ENCODE measurements around the gene ACO1. TPM values are rescaled to one million over a fixed set of nuclear protein-coding genes. Genes with fewer than 3 reads are reported as not detected.

ACO1 gene
- total RNA-seq, 1 donor from 2014 or later: 59.5 TPM

DNA sequence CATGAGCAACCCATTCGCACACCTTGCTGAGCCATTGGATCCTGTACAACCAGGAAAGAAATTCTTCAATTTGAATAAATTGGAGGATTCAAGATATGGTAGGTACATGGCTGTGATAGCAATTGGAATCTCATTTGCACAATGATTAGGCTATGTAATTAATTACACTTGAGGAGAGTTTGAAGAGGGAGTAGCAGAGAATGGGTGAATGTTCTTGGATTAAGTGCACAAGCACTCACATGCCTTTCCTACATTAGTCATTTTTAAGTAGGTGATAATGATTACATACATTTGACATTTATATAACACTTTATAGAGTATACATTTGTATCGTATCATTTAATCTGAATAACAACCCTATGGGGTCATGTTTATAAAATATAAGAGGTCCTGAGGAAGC, 21.1 kb downstream of the ACO1 start:
- no peak for ATAC-seq
- intact Hi-C loops (cut with DNase I): no loop called here
- DNase-seq (ENCODE audit: missing footprints): no peak

DNA sequence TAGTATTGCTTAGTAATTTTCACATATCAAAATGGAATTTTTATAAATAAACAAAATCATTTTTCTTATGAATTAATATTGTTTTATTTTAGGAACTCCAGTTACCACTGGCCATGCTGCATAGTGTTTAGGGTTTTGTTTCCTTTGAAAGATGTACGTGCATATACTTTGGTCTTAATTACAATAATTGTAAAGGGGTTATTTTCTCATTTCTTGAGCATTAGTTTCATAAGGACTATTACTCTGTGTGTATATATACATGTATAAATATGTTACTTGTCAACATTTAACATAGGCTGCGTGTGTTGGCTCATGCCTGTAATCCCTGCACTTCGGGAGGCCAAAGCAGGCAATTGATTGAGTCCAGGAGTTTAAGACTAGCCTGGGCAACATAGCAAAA, 21.6 kb downstream of the ACO1 start:
- no peak for ATAC-seq
- no peak for DNase-seq (ENCODE audit: missing footprints)
- intact Hi-C loops (cut with DNase I): no loop called here

DNA sequence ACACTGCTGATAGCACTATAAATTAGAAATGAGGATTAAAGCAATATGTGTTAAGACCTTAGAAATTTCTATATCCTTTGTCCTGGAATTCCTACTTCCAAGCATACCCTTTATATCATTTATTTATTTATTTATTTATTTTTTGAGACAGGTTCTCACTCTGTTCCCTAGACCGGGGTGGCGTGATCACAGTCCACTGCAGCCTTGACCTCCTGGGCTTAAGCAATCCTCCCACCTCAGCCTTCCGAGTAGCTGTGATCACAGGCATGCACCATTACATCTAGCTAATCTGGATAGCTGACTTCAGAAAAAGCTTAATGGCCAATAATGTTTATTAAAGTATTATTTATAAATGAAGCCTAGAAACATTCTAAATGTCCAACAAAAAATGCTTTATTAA, 27.3 kb downstream of the ACO1 start:
- DNase-seq (ENCODE audit: missing footprints): no peak
- ATAC-seq: no peak
- intact Hi-C loops (cut with DNase I): no loop called here

DNA sequence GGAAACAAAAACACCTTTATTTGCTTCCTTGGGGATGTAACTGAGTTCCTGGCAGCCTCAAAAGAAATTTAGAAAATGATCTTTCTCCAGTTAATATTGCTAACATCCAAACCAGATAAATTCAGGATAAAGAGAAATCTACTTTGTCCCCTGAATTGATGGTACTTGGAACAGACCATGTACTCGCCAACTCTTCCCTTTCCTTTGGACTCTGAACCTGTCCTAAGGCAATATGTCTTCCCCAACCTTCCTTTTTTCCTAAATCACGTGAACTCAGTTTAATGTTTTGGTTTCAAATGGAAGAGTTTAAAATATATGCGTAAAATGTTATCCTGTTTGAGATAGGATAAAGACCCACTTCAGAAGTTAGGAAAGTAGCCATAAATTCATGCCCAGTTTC, 28.0 kb downstream of the ACO1 start:
- ATAC-seq (no peak), DNase-seq (ENCODE audit: missing footprints) (no peak)
- intact Hi-C loops (cut with DNase I): no loop called here

DNA sequence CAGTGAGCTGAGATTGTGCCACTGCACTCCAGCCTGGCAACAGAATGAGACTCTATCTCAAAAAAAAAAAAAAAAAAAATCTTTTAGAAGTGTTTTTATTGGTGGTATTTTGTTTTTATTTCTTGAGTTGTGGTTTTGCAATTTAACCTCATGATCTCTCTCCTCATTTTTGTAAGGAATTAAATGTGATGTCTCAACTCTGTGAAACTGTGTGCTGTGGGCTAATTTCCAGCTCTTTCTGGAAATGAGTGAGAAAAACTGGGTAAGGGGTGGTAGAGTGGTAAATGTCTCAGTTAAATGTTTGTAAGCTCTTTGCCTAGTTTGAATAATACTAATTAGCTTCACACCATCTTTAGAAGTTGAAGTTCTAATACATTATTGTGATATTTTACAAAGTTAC, 29.0 kb downstream of the ACO1 start:
- intact Hi-C loops (cut with DNase I): no loop called here
- ATAC-seq (no peak), DNase-seq (ENCODE audit: missing footprints) (no peak)

DNA sequence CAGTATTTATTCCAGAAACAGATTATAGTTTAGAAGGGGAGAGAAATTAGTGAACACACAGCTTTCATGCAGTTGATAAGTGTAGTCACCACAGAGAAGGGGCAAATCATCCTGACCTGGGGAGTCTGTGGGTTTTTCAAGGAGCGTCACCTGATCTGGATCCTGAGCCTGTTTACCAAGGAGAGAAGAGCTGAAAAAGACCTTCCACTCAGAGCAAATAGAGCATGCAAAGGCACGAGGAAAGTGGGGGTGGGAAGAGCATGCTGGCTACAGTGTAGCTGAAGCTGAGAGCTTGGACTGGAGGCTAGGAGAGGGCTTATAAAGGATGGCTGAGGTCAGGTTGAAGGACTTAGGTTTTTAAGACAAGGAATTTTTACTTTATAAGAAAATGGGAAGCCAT, 30.4 kb downstream of the ACO1 start:
- intact Hi-C loops (cut with DNase I): no loop called here
- ATAC-seq (no peak), DNase-seq (ENCODE audit: missing footprints) (no peak)

DNA sequence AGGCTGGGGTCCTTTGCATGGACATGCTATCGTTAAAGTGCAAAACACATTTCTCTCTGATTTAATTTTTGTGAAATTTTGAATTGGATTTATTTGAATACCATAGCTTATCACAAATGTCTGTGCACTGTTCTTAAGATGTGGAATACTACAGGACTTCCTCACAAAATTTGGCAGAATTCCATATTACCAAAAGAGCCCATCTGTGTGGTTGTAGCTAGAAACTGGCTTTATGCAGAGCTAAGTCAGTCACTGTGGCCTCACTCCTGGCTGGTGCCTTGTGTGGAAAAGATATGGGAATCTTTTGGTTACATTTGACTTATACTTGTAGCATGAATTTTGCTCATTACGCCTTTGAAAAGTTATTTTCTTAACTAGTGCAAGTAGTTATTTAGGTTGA, 35.5 kb downstream of the ACO1 start:
- intact Hi-C loops (cut with DNase I): no loop called here
- no peak for ATAC-seq
- no peak for DNase-seq (ENCODE audit: missing footprints)

DNA sequence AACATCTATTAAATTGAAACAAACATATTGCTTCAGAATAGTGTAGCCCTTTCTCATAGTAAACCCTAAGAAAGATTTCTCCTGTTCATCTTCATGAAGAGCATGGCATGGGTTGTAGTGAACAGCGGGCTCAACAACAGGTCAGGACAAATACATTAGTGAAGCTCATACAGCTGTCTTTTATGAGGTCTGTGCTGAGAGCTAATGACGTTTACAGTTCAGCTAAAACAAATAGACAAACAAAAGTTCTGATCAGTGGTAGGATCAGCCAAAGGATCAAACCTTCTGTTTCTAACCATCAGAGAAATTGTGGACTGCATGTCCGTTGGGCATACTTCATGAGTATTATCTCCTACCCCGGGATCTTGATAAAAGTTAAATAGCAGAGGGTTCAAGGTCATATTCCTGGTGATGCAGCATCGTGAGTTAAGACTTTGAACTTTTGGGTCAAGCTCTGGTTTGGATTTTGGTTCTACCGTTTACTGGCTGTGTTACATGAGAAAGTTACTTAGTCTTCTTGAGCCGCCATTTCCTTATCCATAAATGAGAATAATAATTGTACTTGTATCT, 37.9 kb downstream of the ACO1 start:
- ATAC-seq (no peak), DNase-seq (ENCODE audit: missing footprints) (no peak)
- intact Hi-C loops (cut with DNase I): no loop called here

DNA sequence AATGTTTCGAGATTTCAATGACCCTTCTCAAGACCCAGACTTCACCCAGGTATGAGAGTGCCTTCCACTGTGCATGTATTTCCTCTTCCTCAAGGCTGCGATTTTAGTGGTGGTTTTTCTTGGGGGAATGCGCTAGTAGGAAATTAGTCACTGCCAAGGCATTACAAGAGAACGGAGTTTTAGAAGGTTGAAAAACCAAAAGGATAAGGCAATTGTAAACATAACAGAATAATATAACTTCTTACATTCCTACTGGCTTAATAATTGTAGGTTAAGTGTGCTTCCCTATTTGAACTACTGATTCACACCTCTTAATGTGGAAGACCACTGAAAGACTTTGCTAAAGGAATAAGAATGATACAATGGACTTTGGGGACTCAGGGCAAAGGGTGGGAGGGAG, 38.9 kb downstream of the ACO1 start:
- DNase-seq (ENCODE audit: missing footprints) (no peak), ATAC-seq (no peak)
- intact Hi-C loops (cut with DNase I): no loop called here

DNA sequence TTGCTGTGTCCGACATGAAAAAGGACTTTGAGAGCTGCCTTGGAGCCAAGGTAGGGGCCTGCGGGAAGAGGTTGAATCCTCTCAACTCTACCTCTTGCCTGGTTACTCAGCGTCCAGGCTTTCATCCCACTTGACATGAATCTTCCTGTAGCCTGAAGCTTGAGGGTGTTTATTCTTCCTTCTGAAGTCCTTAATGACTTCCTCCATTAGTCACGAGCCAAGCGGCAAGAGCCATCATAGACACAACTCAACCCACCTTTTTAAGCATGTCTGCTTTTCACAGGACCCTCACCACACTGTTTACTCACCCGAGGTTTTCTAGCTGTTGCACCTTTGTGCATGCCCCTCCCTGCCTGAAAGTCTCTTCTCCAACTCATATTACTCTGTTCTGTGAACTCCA, 40.2 kb downstream of the ACO1 start:
- intact Hi-C loops (cut with DNase I): no loop called here
- DNase-seq (ENCODE audit: missing footprints) (no peak), ATAC-seq (no peak)

DNA sequence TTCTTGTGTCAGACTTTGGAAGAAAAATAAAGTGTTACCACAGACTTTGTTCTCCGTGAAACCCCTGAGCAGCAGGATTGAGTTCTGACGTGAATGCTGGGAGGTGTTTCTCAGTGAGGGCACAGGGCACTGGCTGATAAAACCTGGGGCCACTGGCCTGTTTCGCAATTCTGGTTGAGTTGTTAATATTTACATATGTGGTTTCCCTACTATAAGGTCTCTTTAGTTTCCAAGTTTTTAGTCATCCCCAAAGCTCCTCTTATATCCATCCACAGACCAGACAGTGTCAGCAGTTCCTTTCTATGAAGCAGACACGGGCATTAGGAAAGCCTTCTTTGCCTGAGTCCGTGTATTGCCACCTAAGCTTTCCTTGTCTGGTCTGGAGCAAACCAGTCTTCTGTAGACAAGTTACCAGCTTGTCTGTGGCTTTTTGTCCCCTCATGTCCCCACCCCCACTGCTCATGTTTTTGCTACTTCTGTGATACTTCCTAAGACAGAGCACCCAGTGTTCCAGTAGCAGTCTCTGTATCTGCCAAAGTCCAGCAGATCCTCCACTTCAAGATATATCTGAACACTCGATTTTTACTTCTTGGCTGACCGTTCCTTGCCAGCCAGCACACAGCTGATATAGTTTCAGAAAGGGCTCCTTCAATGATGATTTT, 42.0 kb downstream of the ACO1 start:
- intact Hi-C loops (cut with DNase I): no loop called here
- ATAC-seq (no peak), DNase-seq (ENCODE audit: missing footprints) (no peak)

DNA sequence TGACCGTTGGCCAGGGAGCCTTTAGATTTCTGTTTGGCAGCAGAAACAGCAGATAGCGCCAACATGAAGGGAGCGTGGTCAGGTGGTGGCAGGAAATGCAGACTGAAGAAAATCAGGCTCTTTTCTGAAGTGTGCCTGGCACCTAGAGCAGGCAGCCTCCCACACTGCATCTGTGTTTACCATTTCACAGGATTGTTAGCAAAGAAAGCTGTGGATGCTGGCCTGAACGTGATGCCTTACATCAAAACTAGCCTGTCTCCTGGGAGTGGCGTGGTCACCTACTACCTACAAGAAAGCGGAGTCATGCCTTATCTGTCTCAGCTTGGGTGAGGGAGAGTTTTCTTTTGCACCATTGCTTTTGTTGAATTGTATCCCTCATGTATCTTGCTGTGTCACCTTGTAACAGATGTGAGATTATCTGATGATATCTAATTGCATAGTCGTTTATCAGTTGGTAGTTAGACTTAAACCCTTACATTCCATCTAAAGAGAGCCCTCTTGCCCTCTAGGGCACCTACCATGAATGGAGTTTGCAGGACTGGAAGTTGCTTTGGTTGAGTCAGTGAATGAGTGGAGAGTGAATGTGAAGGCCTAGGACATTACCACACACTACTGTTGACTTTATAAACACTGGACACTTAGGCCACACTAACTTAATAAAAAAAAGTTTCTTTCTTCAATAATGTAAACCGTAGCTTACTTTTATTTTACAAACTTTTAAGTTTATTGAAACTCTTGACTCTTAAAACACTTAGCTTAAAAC, 42.8 kb downstream of the ACO1 start:
- intact Hi-C loops (cut with DNase I): no loop called here
- ATAC-seq (no peak), DNase-seq (ENCODE audit: missing footprints) (no peak)

DNA sequence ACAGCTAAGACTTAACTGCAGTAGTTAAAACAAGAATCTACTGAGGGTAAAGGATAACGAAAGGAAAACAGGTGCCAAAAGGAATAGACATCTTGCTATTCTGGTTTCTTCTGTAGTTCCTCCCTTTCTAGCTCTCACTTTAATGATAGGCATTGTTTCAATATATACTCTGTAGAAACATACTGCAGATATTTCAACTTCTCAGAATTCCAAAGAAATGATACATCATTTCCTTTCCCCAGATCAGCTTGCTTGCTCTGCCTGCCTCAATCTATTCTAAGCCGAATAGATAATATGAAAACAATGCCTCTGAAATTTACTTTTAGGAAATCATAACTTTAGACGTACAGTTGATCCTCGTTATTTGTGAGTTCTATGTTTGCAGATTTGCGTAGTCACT, 46.3 kb downstream of the ACO1 start:
- intact Hi-C loops (cut with DNase I): loop anchor here (10.0 kb wide), 1 partner anchor 94 kb away; the partner anchor contains the start of gene RIGI
- DNase-seq (ENCODE audit: missing footprints) (no peak), ATAC-seq (no peak)

DNA sequence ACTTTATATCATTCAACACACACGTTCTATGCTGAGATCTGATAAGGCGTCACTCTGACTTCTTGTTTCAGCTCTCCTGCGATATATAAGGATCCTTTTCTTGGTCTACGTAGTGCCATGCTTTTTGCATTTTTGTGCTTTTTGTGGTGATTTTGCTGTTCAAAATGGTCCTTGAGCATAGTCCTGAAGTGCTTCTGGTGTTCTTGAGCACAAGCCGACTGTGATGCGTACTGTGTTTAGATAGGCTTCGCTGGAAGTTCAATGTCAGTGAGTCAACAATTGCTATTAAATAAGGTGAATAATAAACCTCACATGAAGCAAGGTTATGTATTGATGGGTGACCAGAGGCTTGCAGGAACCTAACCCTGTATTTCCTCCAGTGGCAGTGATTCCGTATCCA, 46.8 kb downstream of the ACO1 start:
- no peak for DNase-seq (ENCODE audit: missing footprints)
- no peak for ATAC-seq
- intact Hi-C loops (cut with DNase I): loop anchor here (10.0 kb wide), 1 partner anchor 94 kb away; the partner anchor contains the start of gene RIGI

DNA sequence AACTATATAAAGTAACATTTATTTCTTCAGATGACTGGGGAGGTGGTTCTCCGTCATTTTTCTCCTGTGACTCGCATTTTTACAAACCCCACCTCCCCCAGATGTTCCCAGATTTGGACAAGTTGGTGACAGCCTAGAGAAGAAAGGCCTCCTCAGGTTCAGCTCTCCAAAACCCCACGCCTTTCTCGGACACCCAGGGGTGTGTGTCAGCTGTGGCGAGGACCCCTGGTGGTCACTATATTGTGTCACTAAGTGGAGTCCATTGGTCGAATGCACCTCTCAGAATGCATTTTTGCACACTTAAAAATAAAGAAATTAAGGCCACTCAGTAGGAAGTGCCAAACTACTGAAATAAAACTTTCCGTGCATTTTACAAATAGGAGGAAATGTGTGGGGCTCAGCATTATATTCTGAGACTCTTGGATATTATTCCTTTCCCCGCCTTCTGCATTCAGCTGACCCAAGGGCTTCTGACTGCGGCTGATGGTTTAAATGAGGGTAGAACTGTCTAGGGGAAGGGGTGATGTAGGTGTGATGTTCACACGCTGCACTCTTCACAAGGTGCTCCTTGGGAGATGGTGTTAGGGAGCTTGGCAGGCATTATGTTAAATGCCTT, 47.6 kb downstream of the ACO1 start:
- intact Hi-C loops (cut with DNase I): loop anchor here (1.0 to 10.0 kb wide), 3 partner anchors 47 to 93 kb away; partner anchors contain the start of genes ACO1 and RIGI
- ATAC-seq: no peak
- no peak for DNase-seq (ENCODE audit: missing footprints)

DNA sequence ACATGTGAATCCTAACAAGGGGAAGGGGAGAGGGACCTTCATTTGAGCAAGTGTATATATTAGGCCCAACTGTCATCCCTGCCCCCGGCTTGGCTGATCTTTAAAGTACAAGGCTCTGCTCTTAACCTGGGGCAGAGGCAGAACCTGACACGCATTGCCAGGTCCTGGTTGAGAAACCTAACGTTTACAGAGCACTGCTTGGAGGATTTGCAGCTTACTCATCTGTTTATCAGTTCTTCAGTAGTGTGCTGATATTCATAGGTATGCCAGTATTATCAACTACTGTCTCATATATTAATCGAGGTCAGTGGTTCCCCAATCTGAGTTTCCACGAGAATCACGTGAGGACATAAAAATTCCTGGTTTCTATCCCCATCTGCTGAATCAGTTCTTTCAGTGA, 50.4 kb downstream of the ACO1 start:
- ATAC-seq (no peak), DNase-seq (ENCODE audit: missing footprints) (no peak)
- intact Hi-C loops (cut with DNase I): loop anchor here (10.0 kb wide), 1 partner anchor 90 kb away; the partner anchor contains the start of gene RIGI

DNA sequence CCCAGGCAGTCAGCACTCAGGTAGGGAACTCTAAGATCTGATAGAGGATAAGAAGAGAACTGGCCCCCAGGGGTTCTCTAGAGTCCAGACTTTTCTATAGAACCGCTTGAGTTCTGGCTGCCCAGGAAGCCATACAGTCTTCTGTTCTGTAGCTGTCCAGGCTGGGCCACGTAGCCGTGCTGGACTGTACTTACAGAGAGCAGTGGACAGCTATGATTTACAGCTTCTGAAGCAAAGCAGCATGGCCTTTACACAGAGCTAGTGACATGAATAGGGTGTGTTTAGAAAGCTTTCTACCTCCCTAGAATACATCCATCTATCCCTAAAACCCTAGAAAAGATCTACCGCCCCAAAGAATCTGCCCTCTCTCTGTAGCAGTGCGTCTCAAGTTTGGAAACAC, 57.2 kb downstream of the ACO1 start:
- intact Hi-C loops (cut with DNase I): no loop called here
- ATAC-seq (no peak), DNase-seq (ENCODE audit: missing footprints) (no peak)

DNA sequence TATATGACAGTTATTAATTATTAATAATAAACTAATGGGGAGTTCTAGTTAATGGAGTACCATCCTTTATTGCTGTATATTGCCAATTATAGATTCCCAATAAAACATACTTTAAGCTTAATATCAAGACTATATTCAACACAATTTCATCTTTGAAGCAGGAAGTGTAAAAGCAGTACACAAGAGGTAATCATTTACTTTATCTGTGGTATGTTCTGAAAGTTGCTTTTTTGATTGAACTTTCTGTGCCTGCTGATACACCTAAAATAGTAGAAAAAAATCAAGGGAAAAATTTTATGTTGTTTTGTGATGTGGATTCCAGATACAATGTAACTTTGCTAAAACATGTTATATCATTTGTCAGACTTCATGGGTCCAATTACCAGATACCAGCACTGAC, 58.0 kb downstream of the ACO1 start:
- no peak for DNase-seq (ENCODE audit: missing footprints)
- no peak for ATAC-seq
- intact Hi-C loops (cut with DNase I): no loop called here

DNA sequence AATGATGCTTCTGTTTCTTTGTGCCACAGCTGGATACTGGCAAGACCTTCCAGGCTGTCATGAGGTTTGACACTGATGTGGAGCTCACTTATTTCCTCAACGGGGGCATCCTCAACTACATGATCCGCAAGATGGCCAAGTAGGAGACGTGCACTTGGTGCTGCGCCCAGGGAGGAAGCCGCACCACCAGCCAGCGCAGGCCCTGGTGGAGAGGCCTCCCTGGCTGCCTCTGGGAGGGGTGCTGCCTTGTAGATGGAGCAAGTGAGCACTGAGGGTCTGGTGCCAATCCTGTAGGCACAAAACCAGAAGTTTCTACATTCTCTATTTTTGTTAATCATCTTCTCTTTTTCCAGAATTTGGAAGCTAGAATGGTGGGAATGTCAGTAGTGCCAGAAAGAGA, 65.5 kb downstream of the ACO1 start:
- DNase-seq (ENCODE audit: missing footprints) (no peak), ATAC-seq (no peak)
- intact Hi-C loops (cut with DNase I): no loop called here

DNA sequence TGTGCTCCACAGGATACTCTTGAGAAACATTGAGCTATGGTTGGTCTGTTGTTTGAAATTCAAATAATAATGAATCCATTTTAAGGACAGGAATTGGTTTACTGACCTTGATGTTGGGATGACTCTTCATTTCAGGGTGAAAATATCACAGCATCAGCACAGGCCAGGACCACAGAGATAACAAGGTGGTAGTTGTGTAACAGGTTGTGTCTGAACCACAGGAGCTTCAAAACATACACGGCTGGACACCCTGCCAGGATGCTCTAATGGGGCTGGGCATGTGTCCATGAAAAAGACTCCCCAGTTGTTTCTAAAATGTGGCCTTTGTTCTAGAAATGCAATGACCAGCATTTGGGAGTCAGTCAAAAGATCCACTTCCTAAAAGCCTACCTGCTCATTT, 69.8 kb downstream of the ACO1 start:
- ATAC-seq (no peak), DNase-seq (ENCODE audit: missing footprints) (no peak)
- intact Hi-C loops (cut with DNase I): no loop called here
